ENCODE data around the gene FHDC1. TPM values are rescaled to one million over a fixed set of nuclear protein-coding genes. Genes with fewer than 3 reads are reported as not detected.

The FHDC1 gene
- total and polyA plus RNA-seq, 12 donors, result 0.08 to 0.43 (median 0.19) TPM

GRCh38 chr4:153022241-153022715 is 86.2 kb downstream of the FHDC1 start:
- intact Hi-C loops (cut with DNase I), result no loop called here
- DNase-seq (no peak), ATAC-seq (no peak)
- no peaks in the 10 kb centered on the region for H3K9me3 ChIP-seq
- no peak overlapping the region for H3K27ac ChIP-seq
- WGBS, 2 donors, result 89 to 91% methylated on average over 12 of the region's 12 CpGs
- TF ChIP-seq, protein P1, sequence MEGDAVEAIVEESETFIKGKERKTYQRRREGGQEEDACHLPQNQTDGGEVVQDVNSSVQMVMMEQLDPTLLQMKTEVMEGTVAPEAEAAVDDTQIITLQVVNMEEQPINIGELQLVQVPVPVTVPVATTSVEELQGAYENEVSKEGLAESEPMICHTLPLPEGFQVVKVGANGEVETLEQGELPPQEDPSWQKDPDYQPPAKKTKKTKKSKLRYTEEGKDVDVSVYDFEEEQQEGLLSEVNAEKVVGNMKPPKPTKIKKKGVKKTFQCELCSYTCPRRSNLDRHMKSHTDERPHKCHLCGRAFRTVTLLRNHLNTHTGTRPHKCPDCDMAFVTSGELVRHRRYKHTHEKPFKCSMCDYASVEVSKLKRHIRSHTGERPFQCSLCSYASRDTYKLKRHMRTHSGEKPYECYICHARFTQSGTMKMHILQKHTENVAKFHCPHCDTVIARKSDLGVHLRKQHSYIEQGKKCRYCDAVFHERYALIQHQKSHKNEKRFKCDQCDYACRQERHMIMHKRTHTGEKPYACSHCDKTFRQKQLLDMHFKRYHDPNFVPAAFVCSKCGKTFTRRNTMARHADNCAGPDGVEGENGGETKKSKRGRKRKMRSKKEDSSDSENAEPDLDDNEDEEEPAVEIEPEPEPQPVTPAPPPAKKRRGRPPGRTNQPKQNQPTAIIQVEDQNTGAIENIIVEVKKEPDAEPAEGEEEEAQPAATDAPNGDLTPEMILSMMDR (IDR thresholded peaks at IDR 0.05), result no peak
- no peaks in the 10 kb centered on the region for H3K36me3 ChIP-seq
- no peaks in the 10 kb centered on the region for H3K4me1 ChIP-seq
- H3K27me3 ChIP-seq, result peaks cover 0 to 22% (median 0%) of the 10 kb centered on the region in 7 donors
- H3K4me3 ChIP-seq, result no peak overlapping the region

GRCh38 chr4:153023139-153023538 is 87.0 kb downstream of the FHDC1 start:
- no peak overlapping the region for H3K4me3 ChIP-seq
- ATAC-seq, result no peak
- peaks cover 0 to 4% (median 0%) of the 10 kb centered on the region in 11 donors for H3K9me3 ChIP-seq
- intact Hi-C loops (cut with DNase I), result no loop called here
- no peak for DNase-seq
- H3K27ac ChIP-seq, result no peak overlapping the region
- no peaks in the 10 kb centered on the region for H3K4me1 ChIP-seq
- no peaks in the 10 kb centered on the region for H3K36me3 ChIP-seq
- 60 to 64% methylated on average over 3 of the region's 3 CpGs for WGBS, 2 donors
- TF ChIP-seq, protein P1 (IDR thresholded peaks at IDR 0.05), result no peak
- H3K27me3 ChIP-seq, result peaks cover 0 to 22% (median 0%) of the 10 kb centered on the region in 7 donors

DNA sequence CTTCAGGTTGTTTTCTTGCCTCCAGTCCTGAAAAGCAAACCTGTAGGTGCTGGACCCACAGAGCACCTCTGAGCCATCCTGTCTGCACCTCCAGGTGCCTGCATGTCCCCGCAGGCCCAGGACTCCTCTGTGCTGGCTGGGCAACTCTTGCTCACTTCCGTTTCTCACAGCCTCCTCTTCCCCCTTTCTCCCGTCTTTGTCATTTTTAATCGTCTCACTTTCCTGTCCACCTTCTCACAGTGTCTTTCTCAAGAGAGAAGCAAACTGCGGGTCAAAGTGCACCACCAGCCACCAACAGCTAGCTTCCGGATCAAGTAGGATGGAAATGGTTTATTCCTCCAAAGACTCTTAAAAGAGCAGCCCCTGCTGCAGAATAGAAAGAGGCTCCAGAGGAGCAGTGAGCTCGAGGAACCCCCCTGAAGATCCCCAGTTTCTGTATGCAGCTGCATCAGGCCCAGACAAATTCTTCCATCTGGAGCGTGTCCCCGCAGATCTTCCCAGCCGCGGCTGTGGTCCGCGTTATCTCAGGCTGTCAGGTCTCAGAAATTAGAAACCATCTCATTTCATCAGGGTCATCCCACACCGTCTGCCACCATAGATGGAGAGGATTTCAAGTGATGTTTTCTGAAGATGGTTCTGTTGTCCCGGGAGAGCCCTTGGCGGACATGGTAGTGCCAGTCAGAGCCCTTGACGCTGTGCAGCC is 87.7 kb downstream of the FHDC1 start:
- intact Hi-C loops (cut with DNase I), result no loop called here
- H3K36me3 ChIP-seq, result no peaks in the 10 kb centered on the region
- no peak overlapping the region for H3K27ac ChIP-seq
- no peak for DNase-seq
- TF ChIP-seq, protein P1 (IDR thresholded peaks at IDR 0.05), result no peak
- peaks cover 0 to 22% (median 0%) of the 10 kb centered on the region in 7 donors for H3K27me3 ChIP-seq
- no peak for ATAC-seq
- H3K4me3 ChIP-seq, result no peak overlapping the region
- no peaks in the 10 kb centered on the region for H3K4me1 ChIP-seq
- H3K9me3 ChIP-seq, result peaks cover 0 to 11% (median 0%) of the 10 kb centered on the region in 11 donors
- WGBS, 2 donors, result 73 to 77% methylated on average over 17 of the region's 17 CpGs

GRCh38 chr4:153024466-153024865 is 88.3 kb downstream of the FHDC1 start:
- 84 to 88% methylated on average over 6 of the region's 6 CpGs for WGBS, 2 donors
- TF ChIP-seq, protein P1 (IDR thresholded peaks at IDR 0.05), result no peak
- Histone ChIP-seq H3K4me1 (no peaks in the 10 kb centered on the region), H3K27me3 (peaks cover 0 to 26% (median 0%) of the 10 kb centered on the region in 7 donors), H3K9me3 (peaks cover 0 to 17% (median 3%) of the 10 kb centered on the region in 11 donors), H3K4me3 (no peak overlapping the region), H3K36me3 (no peaks in the 10 kb centered on the region), H3K27ac (no peak overlapping the region)
- intact Hi-C loops (cut with DNase I), result no loop called here
- DNase-seq, result no peak
- no peak for ATAC-seq
